GM23248 (cell line): Measurements from ENCODE around the gene ITGB1BP2. TPM values are rescaled to one million over a fixed set of nuclear protein-coding genes. Genes with fewer than 3 reads are reported as not detected.

Experiments
- DNase-seq: peaks from one replicate; pipeline ENCODE4 v3.0.0-alpha.2; 2015
- H2AFZ ChIP-seq: fragments of 200-600 bp; sonication (generic); 2 replicates; pipeline ENCODE4 v1.6.1; 2016; ENCODE audit warnings: antibody characterized with exemption
- H3F3A ChIP-seq: fragments of 200-600 bp; sonication (generic); 2 replicates; pipeline ENCODE4 v1.6.1; 2016; ENCODE audit warnings: mild to moderate bottlenecking, antibody characterized with exemption, mixed run types; ENCODE audit not compliant: insufficient read depth
- H3K27ac ChIP-seq: fragments of 200-600 bp; sonication (generic); 2 replicates; pipeline ENCODE4 v1.5.1; 2016; ENCODE audit warnings: mild to moderate bottlenecking
- H3K27me3 ChIP-seq: fragments of 200-600 bp; sonication (generic); replicated peaks from 2 replicates; pipeline ENCODE4 v1.6.1; 2016; ENCODE audit warnings: mild to moderate bottlenecking; ENCODE audit not compliant: insufficient read depth
- H3K36me3 ChIP-seq: fragments of 200-600 bp; sonication (generic); 2 replicates; pipeline ENCODE4 v1.6.1; 2016; ENCODE audit warnings: low read depth, mild to moderate bottlenecking
- H3K4me1 ChIP-seq: fragments of 200-600 bp; sonication (generic); 2 replicates; pipeline ENCODE4 v1.6.1; 2016; ENCODE audit warnings: mild to moderate bottlenecking; ENCODE audit not compliant: insufficient read depth
- H3K4me2 ChIP-seq: fragments of 200-600 bp; sonication (generic); one replicate; pipeline ENCODE4 v1.6.1; 2016; ENCODE audit warnings: mild to moderate bottlenecking; ENCODE audit not compliant: unreplicated experiment
- H3K4me3 ChIP-seq: fragments of 200-600 bp; sonication (generic); 2 replicates; pipeline ENCODE4 v1.5.1; 2016; ENCODE audit warnings: mild to moderate bottlenecking
- H3K79me2 ChIP-seq: fragments of 200-600 bp; sonication (generic); 2 replicates; pipeline ENCODE4 v1.6.1; 2016; ENCODE audit warnings: mild to moderate bottlenecking; ENCODE audit not compliant: insufficient read depth
- H3K9ac ChIP-seq: fragments of 200-600 bp; sonication (generic); 2 replicates; pipeline ENCODE4 v1.6.1; 2016; ENCODE audit warnings: mild to moderate bottlenecking
- H3K9me2 ChIP-seq: fragments of 200-600 bp; sonication (generic); 2 replicates; pipeline ENCODE4 v1.6.1; 2016; ENCODE audit warnings: mixed run types, mild to moderate bottlenecking, moderate library complexity; ENCODE audit not compliant: insufficient read depth
- H3K9me3 ChIP-seq: fragments of 200-600 bp; sonication (generic); one replicate; pipeline ENCODE4 v1.6.1; 2017; ENCODE audit warnings: low read depth
- H4K20me1 ChIP-seq: fragments of 200-600 bp; sonication (generic); 2 replicates; pipeline ENCODE4 v1.6.0; 2016; ENCODE audit not compliant: insufficient read depth
- EZH2 ChIP-seq: fragments of 200-600 bp; sonication (generic); IDR thresholded peaks from 2 replicates; pipeline ENCODE4 v1.6.1; 2018; ENCODE audit warnings: antibody characterized with exemption, mild to moderate bottlenecking; ENCODE audit not compliant: insufficient read depth, poor library complexity, severe bottlenecking
- EZH2phosphoT487 ChIP-seq: fragments of 200-600 bp; sonication (generic); IDR thresholded peaks from 2 replicates; pipeline ENCODE4 v1.6.1; 2018; ENCODE audit warnings: antibody characterized with exemption, moderate library complexity, mild to moderate bottlenecking, low read depth; ENCODE audit not compliant: insufficient read depth
- WGBS, 2 experiments: methylation state at CpG; one replicate each; pipeline ENCODE4 v1.1.6; 2015 to 2017; ENCODE audit warnings: low lambda C conversion rate in 2 of 2, low coverage in 1 of 2; ENCODE audit errors: missing lambda C conversion rate in 2 of 2; 5-methylcytosine and 5-hydroxymethylcytosine counted together
- in situ Hi-C: fragments of 300-500 bp; cut with MboI; formaldehyde crosslinking; loops from 2 replicates; pipeline ENCODE4 v1.15.0; 2020
- polyA plus RNA-seq: library from polyadenylated mRNA; unstranded; fragments of >200 nt; fragmentation: Nextera tagmentation; extraction: Ambion mirVana; gene quantifications from 2 replicates; pipeline ENCODE4 v1.2.1, GENCODE V29; 2016
- total RNA-seq: library from RNA; depleted of rRNA; stranded (reverse); fragments of >200 nt; shearing (Covaris generic); gene quantifications from 2 replicates; pipeline ENCODE4 v1.2.3, GENCODE V29; 2014

ITGB1BP2 gene
- total and polyA plus RNA-seq, 2 experiments from 2014 or later, result 0.22 TPM; not detected in 1

- Histone ChIP-seq H3K9ac (peak overlapping the region; percentile 100), H3K27ac (peak overlapping the region; percentile 97), H3F3A (no peaks in the 10 kb centered on the region), H3K36me3 (peaks cover 6% of the 10 kb centered on the region; the same call in 1 of the 2 replicates), H3K4me3 (peak overlapping the region; percentile 95), H3K79me2 (peaks cover 42% of the 10 kb centered on the region), H4K20me1 (peaks cover 6% of the 10 kb centered on the region; the same call in 1 of the 2 replicates), H3K4me1 (peaks cover 10% of the 10 kb centered on the region; the same call in 1 of the 2 replicates), H3K27me3 (no peaks in the 10 kb centered on the region), H3K9me3 (no peaks in the 10 kb centered on the region), H3K9me2 (no peaks in the 10 kb centered on the region), H3K4me2 (peak overlapping the region; percentile 55), H2AFZ (peak overlapping the region; percentile 89)
- TF ChIP-seq EZH2phosphoT487, result no peak
- TF ChIP-seq EZH2, result no peak
- 19 to 25% methylated on average over 12 to 16 of the region's 16 CpGs for WGBS, 2 experiments
- in situ Hi-C loops, result no loop called here
- peak; percentile 73 for DNase-seq
Observed at GRCh38 chrX:71282514-71283402, 18.8 kb upstream of the ITGB1BP2 start.

- peak; percentile 94 for DNase-seq
- no peaks in the 10 kb centered on the region; the same call in 1 of the 2 replicates for H3F3A ChIP-seq
- H3K79me2 ChIP-seq, result peaks cover 50% of the 10 kb centered on the region
- peak within 1 kb of the TSS; percentile 97 for H3K27ac ChIP-seq
- peak within 1 kb of the TSS; percentile 95 for H3K4me3 ChIP-seq
- TF ChIP-seq EZH2phosphoT487 (no peak), EZH2 (no peak)
- H3K9me3 ChIP-seq, result no peaks in the 10 kb centered on the region
- H3K4me2 ChIP-seq, result peak within 1 kb of the TSS; percentile 90
- H3K27me3 ChIP-seq, result no peaks in the 10 kb centered on the region
- H3K36me3 ChIP-seq, result peaks cover 6% of the 10 kb centered on the region; the same call in 1 of the 2 replicates
- peak within 1 kb of the TSS; percentile 100 for H3K9ac ChIP-seq
- peaks cover 10% of the 10 kb centered on the region; the same call in 1 of the 2 replicates for H3K4me1 ChIP-seq
- WGBS, 2 experiments, result 0% methylated on average over 51 to 56 of the region's 57 CpGs
- H2AFZ ChIP-seq, result peak within 1 kb of the TSS; percentile 89
- peaks cover 6% of the 10 kb centered on the region; the same call in 1 of the 2 replicates for H4K20me1 ChIP-seq
- H3K9me2 ChIP-seq, result no peaks in the 10 kb centered on the region
- in situ Hi-C loops, result no loop called here
Observed at GRCh38 chrX:71283403-71284143, 18.0 kb upstream of the ITGB1BP2 start, which contains the start of gene NONO. Gene NONO, plus strand, starts transcription at chrX:71283635. Its CDS starts 7,003 bp downstream, at chrX:71290638.

- Histone ChIP-seq H2AFZ (no peak overlapping the region), H3K27ac (no peak overlapping the region), H3K79me2 (peaks cover 73% of the 10 kb centered on the region), H4K20me1 (peaks cover 6% of the 10 kb centered on the region; the same call in 1 of the 2 replicates), H3K9me2 (no peaks in the 10 kb centered on the region), H3K4me2 (peak overlapping the region; percentile 90), H3F3A (peaks cover 7% of the 10 kb centered on the region; the same call in 1 of the 2 replicates), H3K27me3 (no peaks in the 10 kb centered on the region), H3K4me1 (peaks cover 10% of the 10 kb centered on the region; the same call in 1 of the 2 replicates), H3K4me3 (peak overlapping the region; percentile 95), H3K9me3 (no peaks in the 10 kb centered on the region), H3K9ac (peak overlapping the region; percentile 100), H3K36me3 (peaks cover 14% of the 10 kb centered on the region; the same call in 1 of the 2 replicates)
- in situ Hi-C loops, result no loop called here
- TF ChIP-seq EZH2, result no peak
- TF ChIP-seq EZH2phosphoT487, result no peak
- DNase-seq, result no peak
Observed at GRCh38 chrX:71285929-71286328, 15.6 kb upstream of the ITGB1BP2 start.

GRCh38 chrX:71291381-71291780 is 10.2 kb upstream of the ITGB1BP2 start:
- Histone ChIP-seq H3K4me1 (peaks cover 19% of the 10 kb centered on the region), H3K79me2 (peaks cover 70% of the 10 kb centered on the region), H2AFZ (no peak overlapping the region), H3K9me2 (no peaks in the 10 kb centered on the region), H4K20me1 (no peaks in the 10 kb centered on the region), H3K27me3 (no peaks in the 10 kb centered on the region), H3K9ac (no peak overlapping the region), H3K36me3 (peaks cover 30% of the 10 kb centered on the region), H3K27ac (peak overlapping the region; percentile 48), H3F3A (peaks cover 28% of the 10 kb centered on the region; the same call in 1 of the 2 replicates), H3K4me3 (no peak overlapping the region), H3K4me2 (no peak overlapping the region), H3K9me3 (no peaks in the 10 kb centered on the region)
- in situ Hi-C loops, result no loop called here
- WGBS, 2 experiments, result 69 to 82% methylated on average over 5 to 6 of the region's 6 CpGs
- no peak for DNase-seq
- TF ChIP-seq EZH2phosphoT487 (no peak), EZH2 (no peak)
